NCI-H1092 (cell line): ENCODE results near the gene SLC16A7.
"Not testable (repeated sequence)": the region's sequence is repeated elsewhere in the genome, so short reads cannot be mapped to it uniquely, and the experiment has no call there.

Experiments used
- DNase-seq: peaks from one replicate; lab custom pipeline; 2025; lab: John Stamatoyannopoulos, UW

SLC16A7 gene

GRCh38 chr12:59736359-59736758, 140.5 kb downstream of the SLC16A7 start:
- DNase-seq = no peak

- no peak for DNase-seq
Observed at GRCh38 chr12:59736786-59737185, 141.0 kb downstream of the SLC16A7 start.

- no peak for DNase-seq
Observed at GRCh38 chr12:59737725-59738463, 142.1 kb downstream of the SLC16A7 start.

GRCh38 chr12:59742841-59743240, 147.0 kb downstream of the SLC16A7 start:
- DNase-seq = no peak

- no peak for DNase-seq
Observed at GRCh38 chr12:59744564-59744963, 148.7 kb downstream of the SLC16A7 start.

GRCh38 chr12:59751091-59751490, 155.3 kb downstream of the SLC16A7 start:
- DNase-seq = not testable (repeated sequence)

- DNase-seq = no peak
Observed at GRCh38 chr12:59761542-59761941, 165.7 kb downstream of the SLC16A7 start.

GRCh38 chr12:59763835-59764234, 168.0 kb downstream of the SLC16A7 start:
- DNase-seq = no peak

- DNase-seq = no peak
Observed at GRCh38 chr12:59768031-59768430, 172.2 kb downstream of the SLC16A7 start.

- no peak for DNase-seq
Observed at GRCh38 chr12:59780605-59781135, 184.8 kb downstream of the SLC16A7 start.

- no peak for DNase-seq
Observed at GRCh38 chr12:59787610-59788009, 191.8 kb downstream of the SLC16A7 start.

- DNase-seq = no peak
Observed at GRCh38 chr12:59792647-59793046, 196.8 kb downstream of the SLC16A7 start.

- no peak for DNase-seq
Observed at GRCh38 chr12:59803735-59804134, 207.9 kb downstream of the SLC16A7 start.

- DNase-seq = no peak
Observed at GRCh38 chr12:59808317-59808910, 212.6 kb downstream of the SLC16A7 start.

GRCh38 chr12:59811991-59812390, 216.2 kb downstream of the SLC16A7 start:
- DNase-seq = no peak

- DNase-seq = no peak
Observed at GRCh38 chr12:59812716-59813115, 216.9 kb downstream of the SLC16A7 start.

- no peak for DNase-seq
Observed at GRCh38 chr12:59820594-59821011, 224.8 kb downstream of the SLC16A7 start.

GRCh38 chr12:59823567-59823966, 227.7 kb downstream of the SLC16A7 start:
- no peak for DNase-seq

- DNase-seq = no peak
Observed at GRCh38 chr12:59827767-59828166, 231.9 kb downstream of the SLC16A7 start.

- DNase-seq = no peak
Observed at GRCh38 chr12:59828521-59828920, 232.7 kb downstream of the SLC16A7 start.

GRCh38 chr12:59833408-59833807, 237.6 kb downstream of the SLC16A7 start:
- DNase-seq = no peak

GRCh38 chr12:59834659-59835474, 239.0 kb downstream of the SLC16A7 start:
- DNase-seq = no peak
